ENCODE results near the gene RNASEH1. TPM values are rescaled to one million over a fixed set of nuclear protein-coding genes. Genes with fewer than 3 reads are reported as not detected.

RNASEH1 gene
- total RNA-seq, 1 experiment from 2014 or later: 42.0 TPM

- H2AFZ ChIP-seq (ENCODE audit: low read length): no peak overlapping the region
Measured at GRCh38 chr2:3584608-3585260, 26.6 kb upstream of the RNASEH1 start.

More at GRCh38 chr2:3584608-3585260, 26.6 kb upstream of the RNASEH1 start:
- H2BK12ac ChIP-seq (ENCODE audit: insufficient read length, low read depth, low read length): no peak overlapping the region
- H2BK15ac ChIP-seq (ENCODE audit: low read depth, low read length): no peak overlapping the region
- H3K18ac ChIP-seq (ENCODE audit: insufficient read length, low read depth, low read length): no peak overlapping the region
- H3T11ph ChIP-seq (ENCODE audit: low read length): no peak overlapping the region
- no peaks in the 10 kb centered on the region for H3K9me3 ChIP-seq (ENCODE audit: control insufficient read depth, low read depth, low read length)
- no peak overlapping the region for H3K27ac Mint-ChIP-seq
- H3K9ac ChIP-seq (ENCODE audit: extremely low read depth, insufficient read length, low read length): no peak overlapping the region
- H3K27me3 Mint-ChIP-seq (ENCODE audit: low read depth): no peaks in the 10 kb centered on the region
- no peak overlapping the region for H4K91ac ChIP-seq (ENCODE audit: insufficient read length, low read depth, low read length)
- peaks cover 6% of the 10 kb centered on the region for H3K79me1 ChIP-seq (ENCODE audit: insufficient read depth, low read depth, low read length, poor library complexity, severe bottlenecking)
- no peak overlapping the region for H3K4ac ChIP-seq (ENCODE audit: low read depth, low read length)
- peaks cover 2 to 3% of the 10 kb centered on the region in 2 experiments for H3K9me3 Mint-ChIP-seq
- no peaks in the 10 kb centered on the region for H4K20me1 ChIP-seq (ENCODE audit: control insufficient read depth, insufficient read depth, insufficient read length)
- no CpG with 5 or more reads among the region's 4 CpGs for WGBS (ENCODE audit: extremely low coverage, insufficient read length, low lambda C conversion rate)
- no peak overlapping the region for H2BK5ac ChIP-seq (ENCODE audit: insufficient read length, low read length)
- no peak overlapping the region for H2AK5ac ChIP-seq (ENCODE audit: insufficient read length, low read length)
- H4K8ac ChIP-seq (replicated peaks; ENCODE audit: insufficient read length, low read depth, low read length): no peak overlapping the region
- H3K4me1 ChIP-seq (ENCODE audit: insufficient read depth, low read length): no peaks in the 10 kb centered on the region
- no peak overlapping the region for H2BK20ac ChIP-seq (ENCODE audit: low read depth, low read length, poor library complexity, severe bottlenecking)
- H2BK120ac ChIP-seq (ENCODE audit: low read depth, low read length, poor library complexity, severe bottlenecking): no peak overlapping the region
- H3K79me2 ChIP-seq (ENCODE audit: insufficient read depth, low read length): peaks cover 2% of the 10 kb centered on the region; the same call in 1 of the 2 replicates
- DNase-seq: no peak
- H3K27me3 ChIP-seq (ENCODE audit: insufficient read depth, low read length): no peaks in the 10 kb centered on the region
- H3K4me3 Mint-ChIP-seq: no peak overlapping the region
- no peak overlapping the region for H3K27ac ChIP-seq (ENCODE audit: insufficient read length, low read depth, low read length)
- no peak for TF ChIP-seq CTCF (conservative IDR thresholded peaks at IDR 0.05)
- no peaks in the 10 kb centered on the region for H3K23me2 ChIP-seq (ENCODE audit: insufficient read length, low read depth, low read length, poor library complexity, severe bottlenecking)
- H3K4me1 Mint-ChIP-seq: no peaks in the 10 kb centered on the region
- no peak overlapping the region for H3K4me2 ChIP-seq (ENCODE audit: insufficient read depth, insufficient read length, low read length)
- H4K5ac ChIP-seq (ENCODE audit: insufficient read length, low read depth, low read length): no peak overlapping the region
- H3K36me3 Mint-ChIP-seq (ENCODE audit: insufficient read depth in 1 of 3, low read depth in 3 of 3): peaks cover 23 to 59% (median 40%) of the 10 kb centered on the region in 3 experiments
- H3K14ac ChIP-seq (ENCODE audit: insufficient read depth, low read length): no peak overlapping the region
- no peak overlapping the region for H3K23ac ChIP-seq (ENCODE audit: insufficient read length, low read depth, low read length)
- H3K56ac ChIP-seq (ENCODE audit: insufficient read length, low read depth, low read length): no peak overlapping the region
